ENCODE data around the gene ATF7IP2. TPM values are rescaled to one million over a fixed set of nuclear protein-coding genes. Genes with fewer than 3 reads are reported as not detected.

The ATF7IP2 gene
- total RNA-seq, 4 donors from 2014 or later: 2.4 to 4.8 (median 4.4) TPM

GRCh38 chr16:10529895-10530669 lies 144.2 kb downstream of the ATF7IP2 start:
- no peak for TF ChIP-seq CTCF (IDR thresholded peaks at IDR 0.05)
- no peak for TF ChIP-seq EP300 (IDR thresholded peaks at IDR 0.05)
- no peak for TF ChIP-seq POLR2A (IDR thresholded peaks at IDR 0.05)
- H3K36me3 ChIP-seq: peaks cover 0 to 94% (median 0%) of the 10 kb centered on the region in 3 donors

GRCh38 chr16:10530685-10531084 lies 144.8 kb downstream of the ATF7IP2 start:
- Histone ChIP-seq H3K27me3 (no peaks in the 10 kb centered on the region), H3K36me3 (peaks cover 0 to 94% (median 4%) of the 10 kb centered on the region in 3 donors), H3K4me3 (no peak overlapping the region), H3K4me1 (peaks cover 0 to 4% (median 0%) of the 10 kb centered on the region in 4 donors), H3K9me3 (no peaks in the 10 kb centered on the region), H3K27ac (no peak overlapping the region)
- TF ChIP-seq CTCF (IDR thresholded peaks at IDR 0.05) (no peak), POLR2A (IDR thresholded peaks at IDR 0.05) (no peak), EP300 (IDR thresholded peaks at IDR 0.05) (no peak)
- DNase-seq (ENCODE audit: low spot score in 2 of 2): no peak
- WGBS, 2 donors: 72 to 80% methylated on average over 14 of the region's 14 CpGs

More at GRCh38 chr16:10529895-10530669, 144.2 kb downstream of the ATF7IP2 start:
- WGBS, 2 donors: 21 to 71% methylated on average over 1 of the region's 1 CpG
- Histone ChIP-seq H3K27me3 (no peaks in the 10 kb centered on the region), H3K9me3 (no peaks in the 10 kb centered on the region), H3K27ac (peak overlapping the region in 1 of 4 donors; percentile 24), H3K4me1 (peaks cover 0 to 4% (median 0%) of the 10 kb centered on the region in 4 donors), H3K4me3 (no peak overlapping the region)
- no peak for DNase-seq (ENCODE audit: low spot score in 2 of 2)

- TF ChIP-seq POLR2A (IDR thresholded peaks at IDR 0.05) (no peak), EP300 (IDR thresholded peaks at IDR 0.05) (no peak), CTCF (IDR thresholded peaks at IDR 0.05) (no peak)
- Histone ChIP-seq H3K9me3 (no peaks in the 10 kb centered on the region), H3K27ac (peak overlapping the region in 1 of 4 donors; percentile 6), H3K36me3 (peaks cover 2 to 94% (median 6%) of the 10 kb centered on the region in 3 donors), H3K27me3 (no peaks in the 10 kb centered on the region), H3K4me1 (peaks cover 0 to 4% (median 0%) of the 10 kb centered on the region in 4 donors), H3K4me3 (no peak overlapping the region)
- no peak for DNase-seq (ENCODE audit: low spot score in 2 of 2)
Observed at GRCh38 chr16:10531582-10531981, 145.7 kb downstream of the ATF7IP2 start.

Small RNAs within 50 kb of the gene (small RNA-seq; reads per million reads assigned to genes)
- gene RNU6-633P: not detected

Other genes with a start within 250 kb of the ATF7IP2 start
- under 1 TPM in 3 of 4 donors, not detected in 1; under 0.01 to 0.44 (median 0.39) TPM for gene GRIN2A, start 203.6 kb upstream of the ATF7IP2 start, total RNA-seq
- gene EMP2, start 194.5 kb downstream of the ATF7IP2 start, total RNA-seq: 10 to 100 TPM; 60.5 to 72.1 (median 65.5) TPM